ENCODE results near the gene FZD7.

- TF ChIP-seq CTCF (IDR thresholded peaks at IDR 0.05) (no peak), POLR2AphosphoS5 (IDR thresholded peaks at IDR 0.05; ENCODE audit: insufficient read depth in 1 of 2, low read depth in 1 of 2) (no peak)
Observed at GRCh38 chr2:202034249-202035088, 814 bp downstream of the FZD7 start.
